B cell (primary cell): ENCODE measurements around the gene ZFYVE9. TPM values are rescaled to one million over a fixed set of nuclear protein-coding genes. Genes with fewer than 3 reads are reported as not detected.
"Not testable (repeated sequence)": the region's sequence is repeated elsewhere in the genome, so short reads cannot be mapped to it uniquely, and the experiment has no call there.

Experiments used
- ATAC-seq: fragments of 200-7000 bp; cut with Tn5 transposase; one replicate; pipeline ENCODE4 v1.10.0; 2021; ENCODE audit warnings: low read depth, mild to moderate bottlenecking, moderate number of reproducible peaks, moderate library complexity
- CTCF ChIA-PET: fragments of 350-600 bp; sonication (Branson Sonifier 250); formaldehyde crosslinking; loops from one replicate; lab custom pipeline; 2021; ENCODE audit warnings: antibody characterized with exemption, inconsistent platforms; lab: Charles Lee
- POLR2A ChIA-PET: fragments of 350-600 bp; sonication (Branson Sonifier 250); formaldehyde crosslinking; loops from one replicate; lab custom pipeline; 2021; ENCODE audit warnings: antibody characterized with exemption; lab: Charles Lee
- DNase-seq: peaks from one replicate; pipeline ENCODE4 v3.0.0; 2013
- H2AFZ ChIP-seq: 2 replicates; pipeline ENCODE4 v1.6.1; 2012; ENCODE audit warnings: mild to moderate bottlenecking, low read depth, low read length; ENCODE audit not compliant: insufficient read depth, poor library complexity, severe bottlenecking
- H3K27ac ChIP-seq, 2 donors: 1 replicate in 1 of 2; 2 replicates in 1 of 2; pipeline ENCODE4 v1.5.1; 2012 to 2013; ENCODE audit warnings: low read length in 2 of 2, mild to moderate bottlenecking in 2 of 2, moderate library complexity in 1 of 2
- H3K27me3 ChIP-seq, 4 experiments: fragments of 200-600 bp in 1 of 4; sonication (generic) in 1 of 4; replicated peaks in 1 of 4; 1 replicate in 2 of 4; 2 replicates in 2 of 4; pipeline versions ENCODE4 v1.6.1 to v1.7.0; 2013 to 2016; ENCODE audit warnings: low read length in 3 of 4, mild to moderate bottlenecking in 2 of 4, mixed read lengths in 1 of 4, moderate library complexity in 1 of 4; ENCODE audit not compliant: insufficient read depth in 4 of 4, control insufficient read depth in 3 of 4; ENCODE audit errors: control extremely low read depth in 1 of 4
- H3K36me3 ChIP-seq, 2 experiments: replicated peaks in 1 of 2; 1 replicate in 1 of 2; 2 replicates in 1 of 2; pipeline versions ENCODE4 v1.6.1 to v1.7.1; 2013; ENCODE audit warnings: low read length in 1 of 2; ENCODE audit not compliant: insufficient read depth in 2 of 2, control insufficient read depth in 1 of 2; ENCODE audit errors: control extremely low read depth in 1 of 2, extremely low read depth in 1 of 2
- H3K4me1 ChIP-seq, 2 donors: fragments of 200-600 bp in 1 of 2; sonication (generic) in 1 of 2; 1 replicate in 1 of 2; 2 replicates in 1 of 2; pipeline versions ENCODE4 v1.5.1 to v1.6.1; 2013 to 2017; ENCODE audit warnings: low read length in 2 of 2; ENCODE audit not compliant: control insufficient read depth in 2 of 2, insufficient read depth in 2 of 2
- H3K4me2 ChIP-seq: replicated peaks from 2 replicates; pipeline ENCODE3; 2012; ENCODE audit warnings: mild to moderate bottlenecking, low read depth, low read length; ENCODE audit not compliant: poor library complexity, severe bottlenecking
- H3K4me3 ChIP-seq, 5 experiments: fragments of 200-600 bp in 1 of 5; sonication (generic) in 1 of 5; 1 replicate in 3 of 5; 2 replicates in 2 of 5; pipeline versions ENCODE4 v1.5.1 to v1.7.0; 2011 to 2016; ENCODE audit warnings: low read length in 4 of 5, mild to moderate bottlenecking in 4 of 5, low read depth in 2 of 5, control low read depth in 1 of 5, moderate library complexity in 1 of 5; ENCODE audit not compliant: insufficient read depth in 1 of 5; ENCODE audit errors: control extremely low read depth in 1 of 5, extremely low read depth in 1 of 5
- H3K79me2 ChIP-seq: fragments of 200-600 bp; sonication (generic); one replicate; pipeline ENCODE4 v1.6.0; 2016; ENCODE audit warnings: low read length; ENCODE audit not compliant: control insufficient read depth, insufficient read depth
- H3K9ac ChIP-seq: fragments of 200-600 bp; sonication (generic); 2 replicates; pipeline ENCODE4 v1.6.1; 2017; ENCODE audit warnings: mild to moderate bottlenecking, low read length, moderate library complexity
- H3K9me3 ChIP-seq, 3 donors: one replicate each; pipeline versions ENCODE4 v1.6.1 to v1.7.1; 2013; ENCODE audit warnings: low read length in 2 of 3; ENCODE audit not compliant: control insufficient read depth in 2 of 3, insufficient read depth in 1 of 3; ENCODE audit errors: control extremely low read depth in 1 of 3
- H4K20me1 ChIP-seq: 2 replicates; pipeline ENCODE4 v1.6.0; 2012; ENCODE audit warnings: mild to moderate bottlenecking, low read length; ENCODE audit not compliant: insufficient read depth, control insufficient read depth, poor library complexity, severe bottlenecking
- H3K27ac Mint-ChIP-seq: one replicate; pipeline ENCODE4 v1.8.0; 2021; ENCODE audit warnings: mixed read lengths
- H3K27me3 Mint-ChIP-seq: one replicate; pipeline ENCODE4 v1.8.0; 2021; ENCODE audit warnings: mixed read lengths
- H3K4me1 Mint-ChIP-seq: one replicate; pipeline ENCODE4 v1.8.0; 2021; ENCODE audit warnings: mixed read lengths
- H3K4me3 Mint-ChIP-seq: one replicate; pipeline ENCODE4 v1.8.0; 2021; ENCODE audit warnings: mixed read lengths
- H3K9me3 Mint-ChIP-seq: one replicate; pipeline ENCODE4 v1.8.0; 2022; ENCODE audit warnings: mixed read lengths; ENCODE audit not compliant: insufficient read depth
- EZH2 ChIP-seq: IDR thresholded peaks from 2 replicates; pipeline ENCODE4 v1.6.1; 2012; ENCODE audit warnings: borderline replicate concordance, low read depth, mild to moderate bottlenecking, moderate library complexity, low read length; ENCODE audit not compliant: insufficient read depth, poor library complexity, severe bottlenecking
- WGBS: methylation state at CpG from one replicate; pipeline ENCODE4 v1.1.5; 2013; ENCODE audit warnings: missing lambda C conversion rate; ENCODE audit not compliant: insufficient coverage; 5-methylcytosine and 5-hydroxymethylcytosine counted together
- intact Hi-C: fragments of 100-400 bp; cut with micrococcal nuclease; formaldehyde crosslinking; loops from one replicate; pipeline ENCODE4 v1.10.0; 2022
- polyA plus RNA-seq: library from polyadenylated mRNA; depleted of rRNA; stranded (reverse); fragments of >200 nt; gene quantifications from 2 replicates; pipeline ENCODE4 v1.2.3, GENCODE V29; 2012
- total RNA-seq, 2 donors: library from RNA; stranded (reverse); fragments of 120-200 nt in 1 of 2; gene quantifications; 1 replicate in 1 of 2; 2 replicates in 1 of 2; pipeline versions ENCODE4 v1.2.3 to v1.2.4, GENCODE V29; 2013 to 2022
- TF ChIP-seq, protein P1 (sequence below): fragments of 200-600 bp; IDR thresholded peaks from one replicate; pipeline ENCODE4 v1.8.0; 2022; ENCODE audit warnings: antibody characterized with exemption, mild to moderate bottlenecking

The ZFYVE9 gene
- total and polyA plus RNA-seq, 2 donors (not counting 1 experiment from before 2014, with no cell fraction given), result 0.16 to 3.3 TPM

GRCh38 chr1:52182328-52182727 lies 40.4 kb downstream of the ZFYVE9 start:
- POLR2A ChIA-PET, CTCF ChIA-PET, H3K4me3 ChIP-seq, H3K4me2 ChIP-seq, H3K36me3 ChIP-seq, H3K4me1 Mint-ChIP-seq, H3K4me1 ChIP-seq, H4K20me1 ChIP-seq, intact Hi-C loops, H3K27ac ChIP-seq, H3K4me3 Mint-ChIP-seq, H3K9me3 ChIP-seq, DNase-seq, H3K27ac Mint-ChIP-seq, H3K9me3 Mint-ChIP-seq, H3K27me3 ChIP-seq, H2AFZ ChIP-seq, H3K79me2 ChIP-seq, H3K9ac ChIP-seq, ATAC-seq: not testable (repeated sequence)
- peaks cover 26% of the 10 kb centered on the region for H3K27me3 Mint-ChIP-seq
- no CpG with 5 or more reads among the region's 5 CpGs for WGBS

GRCh38 chr1:52182874-52183400 lies 41.0 kb downstream of the ZFYVE9 start:
- Mint-ChIP-seq H3K4me3 (no peak overlapping the region), H3K9me3 (no peaks in the 10 kb centered on the region), H3K27me3 (peaks cover 22% of the 10 kb centered on the region), H3K4me1 (no peaks in the 10 kb centered on the region), H3K27ac (no peak overlapping the region)
- Histone ChIP-seq H3K4me2 (no peak overlapping the region), H3K27me3 (no peaks in the 10 kb centered on the region), H3K4me1 (no peaks in the 10 kb centered on the region), H3K36me3 (no peaks in the 10 kb centered on the region), H3K4me3 (no peak overlapping the region), H3K9me3 (no peaks in the 10 kb centered on the region), H4K20me1 (no peaks in the 10 kb centered on the region), H3K27ac (no peak overlapping the region), H2AFZ (no peak overlapping the region), H3K9ac (no peak overlapping the region), H3K79me2 (no peaks in the 10 kb centered on the region)
- ChIA-PET POLR2A (no interaction called here), CTCF (no interaction called here)
- TF ChIP-seq EZH2, result no peak
- TF ChIP-seq, protein P1, sequence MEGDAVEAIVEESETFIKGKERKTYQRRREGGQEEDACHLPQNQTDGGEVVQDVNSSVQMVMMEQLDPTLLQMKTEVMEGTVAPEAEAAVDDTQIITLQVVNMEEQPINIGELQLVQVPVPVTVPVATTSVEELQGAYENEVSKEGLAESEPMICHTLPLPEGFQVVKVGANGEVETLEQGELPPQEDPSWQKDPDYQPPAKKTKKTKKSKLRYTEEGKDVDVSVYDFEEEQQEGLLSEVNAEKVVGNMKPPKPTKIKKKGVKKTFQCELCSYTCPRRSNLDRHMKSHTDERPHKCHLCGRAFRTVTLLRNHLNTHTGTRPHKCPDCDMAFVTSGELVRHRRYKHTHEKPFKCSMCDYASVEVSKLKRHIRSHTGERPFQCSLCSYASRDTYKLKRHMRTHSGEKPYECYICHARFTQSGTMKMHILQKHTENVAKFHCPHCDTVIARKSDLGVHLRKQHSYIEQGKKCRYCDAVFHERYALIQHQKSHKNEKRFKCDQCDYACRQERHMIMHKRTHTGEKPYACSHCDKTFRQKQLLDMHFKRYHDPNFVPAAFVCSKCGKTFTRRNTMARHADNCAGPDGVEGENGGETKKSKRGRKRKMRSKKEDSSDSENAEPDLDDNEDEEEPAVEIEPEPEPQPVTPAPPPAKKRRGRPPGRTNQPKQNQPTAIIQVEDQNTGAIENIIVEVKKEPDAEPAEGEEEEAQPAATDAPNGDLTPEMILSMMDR, result no peak
- WGBS, result 100% methylated on average over 1 of the region's 3 CpGs
- intact Hi-C loops, result no loop called here
- ATAC-seq (no peak), DNase-seq (no peak)
